Skin epidermis (tissue), 12 donors: ENCODE data around the gene DEAF1.

Experiments used
- H3K27ac ChIP-seq, 21 experiments: fragments of 200-600 bp; sonication (generic) in 11 of 21; one replicate each; pipeline ENCODE4 v1.5.0; 2020; ENCODE audit warnings: mild to moderate bottlenecking in 3 of 21, inconsistent platforms in 2 of 21, moderate library complexity in 2 of 21
- H3K4me3 ChIP-seq, 7 experiments: fragments of 200-600 bp; sonication (generic) in 2 of 7; one replicate each; pipeline ENCODE4 v1.5.0; 2020; ENCODE audit warnings: inconsistent platforms in 2 of 7, mild to moderate bottlenecking in 2 of 7, moderate library complexity in 1 of 7

Gene DEAF1

DNA sequence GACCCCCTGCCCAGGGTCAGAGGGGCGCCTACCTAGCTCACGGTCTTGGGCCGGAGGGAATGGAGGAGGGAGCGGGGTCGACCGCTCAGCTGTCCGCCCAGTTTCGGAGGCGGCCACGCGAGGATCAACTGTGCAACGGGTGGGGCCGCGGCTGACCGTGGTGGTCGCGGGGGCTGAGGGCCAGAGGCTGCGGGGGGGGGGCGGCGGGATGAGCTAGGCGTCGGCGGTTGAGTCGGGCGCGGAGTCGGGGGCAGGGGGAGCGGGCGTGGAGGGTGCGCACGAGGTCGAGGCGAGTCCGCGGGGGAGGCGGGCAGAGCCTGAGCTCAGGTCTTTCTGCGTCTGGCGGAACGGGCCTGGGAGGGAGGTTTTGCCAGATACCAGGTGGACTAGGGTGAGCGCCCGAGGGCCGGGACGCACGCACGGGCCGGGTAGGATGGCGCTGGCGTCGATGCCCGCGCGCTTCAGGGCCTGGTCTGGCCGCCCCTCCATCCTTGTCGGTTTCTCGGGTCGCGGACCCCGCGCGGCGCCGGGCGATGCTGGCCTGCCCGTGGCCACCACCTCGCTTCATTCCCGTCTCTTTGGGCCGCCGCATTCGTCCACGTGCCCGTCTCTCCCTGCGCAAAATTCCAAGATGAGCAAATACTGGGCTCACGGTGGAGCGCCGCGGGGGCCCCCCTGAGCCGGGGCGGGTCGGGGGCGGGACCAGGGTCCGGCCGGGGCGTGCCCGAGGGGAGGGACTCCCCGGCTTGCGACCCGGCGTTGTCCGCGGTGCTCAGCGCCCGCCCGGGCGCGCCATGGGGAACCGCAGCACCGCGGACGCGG lies 58.3 kb downstream of the DEAF1 start, which contains the start of gene DRD4:
Gene DRD4 (plus strand): TSS at position 759 of the 822 bp plus-strand sequence. CDS start 36 bp downstream, at position 795.
- H3K4me3 ChIP-seq = peak within 1 kb of the TSS in 3 of 7 experiments; percentile 6 to 21 (median 12)
- no peak within 1 kb of the TSS for H3K27ac ChIP-seq

- no peak overlapping the region for H3K4me3 ChIP-seq
- no peak overlapping the region for H3K27ac ChIP-seq
These were observed 59.0 kb downstream of the DEAF1 start for GRCh38 chr11:635945-636510.

DNA sequence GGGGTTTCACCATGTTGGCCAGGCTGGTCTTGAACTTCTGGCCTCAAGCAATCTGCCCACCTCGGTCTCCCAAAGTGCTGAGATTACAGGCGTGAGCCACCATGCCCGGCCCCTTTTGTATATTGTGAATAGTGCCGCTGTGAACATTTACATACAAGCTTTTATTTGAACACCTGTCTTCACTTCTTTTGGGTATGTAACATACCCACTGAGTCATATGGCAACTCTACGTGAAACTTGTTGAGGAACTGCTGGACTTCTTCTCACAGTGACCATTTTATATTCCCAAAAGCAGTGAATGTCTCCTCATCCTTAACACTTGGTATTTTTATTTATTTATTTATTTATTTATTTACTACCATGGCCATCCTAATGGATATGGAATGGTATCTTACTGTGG lies 64.2 kb downstream of the DEAF1 start:
- Histone ChIP-seq H3K27ac (no peak overlapping the region), H3K4me3 (no peak overlapping the region)

DNA sequence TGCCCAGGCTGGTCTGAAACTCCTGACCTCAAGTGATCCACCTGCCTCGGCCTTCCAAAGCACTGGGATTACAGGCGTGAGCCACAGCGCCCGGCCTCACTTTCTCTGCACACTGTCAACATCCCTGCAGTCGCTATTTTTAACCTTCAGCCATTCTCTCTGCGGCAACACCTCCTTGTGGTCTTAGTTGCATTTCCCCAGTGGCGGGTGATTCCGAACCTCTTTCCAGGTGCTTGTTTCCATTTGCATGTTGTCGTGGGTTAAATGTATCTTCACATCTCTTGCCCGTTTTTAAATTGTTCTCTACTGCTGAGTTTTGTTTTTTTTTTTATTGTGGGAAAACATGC lies 65.8 kb downstream of the DEAF1 start:
- H3K27ac ChIP-seq = peak overlapping the region in 5 of 21 experiments; percentile 21 to 66 (median 50)
- no peak overlapping the region for H3K4me3 ChIP-seq

DNA sequence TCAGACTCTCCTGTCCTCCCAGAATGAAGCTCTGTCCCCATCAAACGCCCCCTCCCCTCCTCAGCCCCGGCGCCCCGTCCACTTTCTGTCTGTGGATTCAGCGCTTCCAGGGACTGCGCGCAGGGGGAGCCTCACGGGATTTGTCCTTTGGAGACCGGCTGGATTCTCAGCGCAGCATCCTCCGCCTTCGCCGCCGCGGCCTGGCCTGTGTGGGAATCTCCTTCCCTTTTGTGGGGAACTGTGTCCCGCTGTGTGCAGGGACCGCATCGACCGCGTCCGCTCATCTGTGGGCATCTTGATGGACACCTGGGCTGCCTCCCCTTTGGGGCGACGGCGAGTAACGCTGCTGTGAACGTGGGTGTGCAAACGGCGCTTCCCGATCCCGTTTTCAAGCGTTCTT lies 67.0 kb downstream of the DEAF1 start:
- Histone ChIP-seq H3K4me3 (no peak overlapping the region), H3K27ac (peak overlapping the region in 4 of 21 experiments; percentile 41 to 70 (median 52))

DNA sequence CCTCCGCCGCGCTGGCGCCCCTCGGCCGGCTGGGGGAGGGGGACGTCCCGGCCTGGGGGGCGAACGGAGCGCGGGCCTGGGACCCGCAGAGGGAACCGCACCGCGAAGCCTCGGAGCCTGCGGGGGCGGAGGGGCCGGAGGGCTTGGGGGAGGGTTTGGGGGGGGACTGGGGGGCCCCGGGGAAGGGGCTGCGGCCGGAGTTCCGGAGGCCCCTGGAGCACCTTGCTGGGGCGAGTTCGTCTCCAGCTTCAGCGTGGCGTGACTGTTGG lies 67.8 kb downstream of the DEAF1 start:
- Histone ChIP-seq H3K4me3 (no peak overlapping the region), H3K27ac (no peak overlapping the region)

GRCh38 chr11:626475-627307 lies 68.3 kb downstream of the DEAF1 start, which contains the start of gene SCT:
Gene SCT, minus strand, starts transcription at chr11:627181. Its CDS starts 38 bp downstream, at chr11:627143.
- Histone ChIP-seq H3K27ac (peak within 1 kb of the TSS in 2 of 21 experiments; percentile 50 to 70), H3K4me3 (no peak within 1 kb of the TSS)

DNA sequence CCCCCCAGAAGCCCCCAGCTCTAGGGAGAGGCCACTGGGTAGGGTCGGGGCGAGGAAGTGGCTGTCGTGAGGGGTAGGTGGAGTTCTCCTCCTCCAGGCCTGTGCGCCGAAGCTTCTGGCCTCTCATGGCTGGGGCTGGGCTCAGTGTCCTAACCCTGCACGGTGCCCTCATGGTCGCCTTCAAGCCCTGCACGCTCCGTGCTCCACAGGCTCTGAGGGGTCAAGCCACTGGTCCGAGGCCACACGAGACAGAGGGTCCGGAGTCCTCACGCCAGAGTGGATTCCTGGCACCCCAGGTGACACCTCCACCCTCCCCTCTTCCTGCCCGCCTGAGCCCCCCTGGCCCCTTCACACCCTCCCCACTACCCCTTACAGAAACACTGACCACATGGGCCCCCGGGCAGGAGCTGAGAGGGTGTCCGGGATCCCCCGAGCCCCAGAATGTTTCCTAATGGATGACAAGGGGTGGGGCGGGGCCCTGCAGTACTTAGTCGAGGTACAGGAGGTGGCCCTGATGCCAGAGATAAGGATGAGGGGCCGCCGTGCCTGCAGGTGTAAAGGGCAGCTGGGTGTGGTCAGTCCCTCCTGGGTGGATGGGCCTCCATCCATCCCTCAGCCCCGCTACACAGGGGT lies 69.3 kb downstream of the DEAF1 start:
- Histone ChIP-seq H3K27ac (no peak overlapping the region), H3K4me3 (no peak overlapping the region)

- Histone ChIP-seq H3K27ac (no peak within 1 kb of the TSS), H3K4me3 (no peak within 1 kb of the TSS)
These were observed 70.1 kb downstream of the DEAF1 start, which contains the start of gene CDHR5 for GRCh38 chr11:624705-625635. Gene CDHR5, minus strand, starts transcription at chr11:624955. Its CDS starts 53 bp downstream, at chr11:624902.

- Histone ChIP-seq H3K27ac (no peak overlapping the region), H3K4me3 (no peak overlapping the region)
These were observed 70.9 kb downstream of the DEAF1 start for GRCh38 chr11:623999-624704.

- H3K4me3 ChIP-seq = no peak overlapping the region
- H3K27ac ChIP-seq = no peak overlapping the region
These were observed 71.6 kb downstream of the DEAF1 start for GRCh38 chr11:623349-623869.

GRCh38 chr11:621838-622237 lies 73.2 kb downstream of the DEAF1 start:
- Histone ChIP-seq H3K4me3 (no peak overlapping the region), H3K27ac (no peak overlapping the region)

GRCh38 chr11:620935-621814 lies 73.8 kb downstream of the DEAF1 start:
- Histone ChIP-seq H3K27ac (no peak overlapping the region), H3K4me3 (no peak overlapping the region)

GRCh38 chr11:620201-620600 lies 74.8 kb downstream of the DEAF1 start:
- H3K27ac ChIP-seq = no peak overlapping the region
- no peak overlapping the region for H3K4me3 ChIP-seq

DNA sequence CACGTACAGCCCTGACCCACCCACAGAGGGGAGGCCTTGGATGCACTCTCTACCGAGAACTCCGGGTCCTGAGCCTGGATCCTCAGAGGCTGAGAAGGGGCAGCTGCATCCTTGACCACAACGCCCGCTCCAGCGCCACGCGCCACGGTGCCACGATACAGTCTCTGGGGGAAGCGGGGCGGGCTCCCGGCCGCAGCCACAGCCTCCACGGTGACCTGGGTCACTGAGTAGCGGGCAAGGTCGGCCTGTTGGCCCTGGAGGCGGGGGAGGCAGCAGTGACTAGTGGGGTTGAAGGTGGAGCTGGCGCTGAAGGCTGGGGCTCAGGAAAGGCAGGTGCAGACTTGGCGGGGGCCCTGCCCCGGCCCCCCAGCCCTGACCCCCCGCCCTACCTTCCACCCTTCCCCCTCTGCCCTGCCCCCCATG lies 75.4 kb downstream of the DEAF1 start:
- Histone ChIP-seq H3K4me3 (no peak overlapping the region), H3K27ac (no peak overlapping the region)

DNA sequence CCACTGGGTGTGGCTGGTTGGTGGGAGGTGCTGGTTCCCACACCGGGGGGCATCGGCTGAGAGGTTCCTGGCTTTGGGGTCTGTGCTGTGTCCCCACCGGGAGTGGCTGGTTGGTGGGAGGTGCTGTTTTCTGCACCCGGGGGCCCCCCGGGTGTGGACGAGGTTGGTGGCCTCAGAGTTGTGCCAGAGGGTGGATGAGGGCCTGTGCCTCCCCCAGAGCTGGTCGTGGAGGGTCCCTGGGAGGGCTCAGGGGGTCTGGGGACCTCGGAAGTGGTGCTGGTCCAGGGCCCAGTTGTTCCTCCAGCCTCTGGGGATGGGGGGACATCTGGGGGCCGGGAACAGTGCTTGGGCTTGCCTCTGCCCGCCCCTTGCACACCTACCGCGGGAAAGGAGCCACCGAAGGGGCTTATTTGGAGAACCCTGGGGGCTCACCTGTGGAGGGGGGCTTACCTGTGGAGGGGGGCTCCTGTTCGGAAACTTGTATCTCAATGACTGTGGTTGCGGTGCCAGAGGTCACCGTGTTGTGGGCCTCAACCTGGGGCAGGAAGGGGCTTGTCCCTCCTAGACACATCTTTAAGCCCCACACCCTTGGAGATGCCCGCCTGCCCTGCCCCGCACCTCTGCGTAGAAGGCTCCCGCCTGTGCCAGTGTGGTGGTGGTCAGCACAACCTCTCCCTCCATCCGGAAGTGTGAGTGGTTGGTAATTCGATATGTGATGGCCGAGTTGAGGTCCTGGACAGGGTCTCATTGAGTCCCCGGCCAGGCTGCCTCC lies 76.0 kb downstream of the DEAF1 start:
- Histone ChIP-seq H3K27ac (no peak overlapping the region), H3K4me3 (no peak overlapping the region)
